H9 (cell line): Measurements from ENCODE around the gene LHX4. TPM values are rescaled to one million over a fixed set of nuclear protein-coding genes. Genes with fewer than 3 reads are reported as not detected.

Source experiments
- DNase-seq: peaks from one replicate; pipeline ENCODE4 v3.0.0-alpha.2; 2017
- H2AFZ ChIP-seq: one replicate; pipeline ENCODE4 v1.6.1; 2013; ENCODE audit warnings: mild to moderate bottlenecking, low read length, control low read depth, moderate library complexity
- H2AK5ac ChIP-seq: 2 replicates; pipeline ENCODE4 v1.6.1; 2013; ENCODE audit warnings: low read length, control low read depth, mixed read lengths; ENCODE audit not compliant: insufficient read length
- H2BK120ac ChIP-seq: one replicate; pipeline ENCODE4 v1.6.1; 2013; ENCODE audit warnings: low read depth, mild to moderate bottlenecking, low read length, control low read depth, inconsistent platforms; ENCODE audit not compliant: poor library complexity, severe bottlenecking
- H2BK12ac ChIP-seq: 2 replicates; pipeline ENCODE4 v1.6.1; 2013; ENCODE audit warnings: low read length, control low read depth, mixed read lengths, low read depth; ENCODE audit not compliant: insufficient read length
- H2BK15ac ChIP-seq: 2 replicates; pipeline ENCODE4 v1.6.1; 2013; ENCODE audit warnings: low read depth, low read length, control low read depth
- H2BK20ac ChIP-seq: one replicate; pipeline ENCODE4 v1.6.1; 2013; ENCODE audit warnings: low read depth, mild to moderate bottlenecking, low read length, control low read depth, inconsistent platforms; ENCODE audit not compliant: poor library complexity, severe bottlenecking
- H2BK5ac ChIP-seq: 2 replicates; pipeline ENCODE4 v1.6.1; 2013; ENCODE audit warnings: low read length, control low read depth, mixed read lengths; ENCODE audit not compliant: insufficient read length
- H3K14ac ChIP-seq: 2 replicates; pipeline ENCODE4 v1.6.1; 2013; ENCODE audit warnings: low read length, control low read depth; ENCODE audit not compliant: insufficient read depth
- H3K18ac ChIP-seq: 2 replicates; pipeline ENCODE4 v1.6.1; 2013; ENCODE audit warnings: low read depth, mild to moderate bottlenecking, mixed read lengths, low read length, control low read depth; ENCODE audit not compliant: insufficient read length
- H3K23ac ChIP-seq: 2 replicates; pipeline ENCODE4 v1.6.1; 2013; ENCODE audit warnings: low read length, control low read depth, mixed read lengths, low read depth; ENCODE audit not compliant: insufficient read length
- H3K23me2 ChIP-seq: 2 replicates; pipeline ENCODE4 v1.6.1; 2013; ENCODE audit warnings: low read depth, mild to moderate bottlenecking, mixed read lengths, low read length, control low read depth; ENCODE audit not compliant: insufficient read length, poor library complexity, severe bottlenecking
- H3K27ac ChIP-seq: 2 replicates; pipeline ENCODE4 v1.5.1; 2013; ENCODE audit warnings: low read length, control low read depth, mixed read lengths, low read depth; ENCODE audit not compliant: insufficient read length
- H3K27me3 ChIP-seq: 2 replicates; pipeline ENCODE4 v1.6.1; 2013; ENCODE audit warnings: low read length, control low read depth, inconsistent platforms; ENCODE audit not compliant: insufficient read depth
- H3K4ac ChIP-seq: 2 replicates; pipeline ENCODE4 v1.6.1; 2013; ENCODE audit warnings: low read depth, mild to moderate bottlenecking, control low read depth, inconsistent platforms, low read length, moderate library complexity
- H3K4me1 ChIP-seq: 2 replicates; pipeline ENCODE4 v1.6.1; 2013; ENCODE audit warnings: low read length, control low read depth, inconsistent platforms; ENCODE audit not compliant: insufficient read depth
- H3K4me2 ChIP-seq: 2 replicates; pipeline ENCODE4 v1.6.1; 2013; ENCODE audit warnings: low read length, control low read depth, mixed read lengths; ENCODE audit not compliant: insufficient read length, insufficient read depth
- H3K56ac ChIP-seq: 2 replicates; pipeline ENCODE4 v1.6.1; 2013; ENCODE audit warnings: low read depth, mild to moderate bottlenecking, mixed read lengths, low read length, control low read depth; ENCODE audit not compliant: insufficient read length
- H3K79me1 ChIP-seq: 2 replicates; pipeline ENCODE4 v1.6.1; 2013; ENCODE audit warnings: low read depth, mild to moderate bottlenecking, moderate library complexity, low read length, control low read depth, inconsistent platforms; ENCODE audit not compliant: insufficient read depth, poor library complexity, severe bottlenecking
- H3K79me2 ChIP-seq: 2 replicates; pipeline ENCODE4 v1.6.1; 2013; ENCODE audit warnings: low read length, control low read depth, inconsistent platforms; ENCODE audit not compliant: insufficient read depth
- H3K9ac ChIP-seq: 2 replicates; pipeline ENCODE4 v1.6.1; 2013; ENCODE audit warnings: low read length, control low read depth, mixed read lengths; ENCODE audit not compliant: insufficient read length; ENCODE audit errors: extremely low read depth
- H3K9me3 ChIP-seq: one replicate; pipeline ENCODE4 v1.6.1; 2013; ENCODE audit warnings: low read depth, low read length, inconsistent platforms; ENCODE audit not compliant: control insufficient read depth
- H3T11ph ChIP-seq: one replicate; pipeline ENCODE4 v1.6.1; 2013; ENCODE audit warnings: mild to moderate bottlenecking, low read length, control low read depth, inconsistent platforms
- H4K20me1 ChIP-seq: one replicate; pipeline ENCODE4 v1.6.1; 2013; ENCODE audit not compliant: control insufficient read depth, insufficient read length, insufficient read depth
- H4K5ac ChIP-seq: 2 replicates; pipeline ENCODE4 v1.6.1; 2013; ENCODE audit warnings: low read depth, mild to moderate bottlenecking, mixed read lengths, low read length, control low read depth; ENCODE audit not compliant: insufficient read length
- H4K8ac ChIP-seq: replicated peaks from 2 replicates; pipeline ENCODE4 v1.6.1; 2013; ENCODE audit warnings: low read length, control low read depth, mixed read lengths, low read depth; ENCODE audit not compliant: insufficient read length
- H4K91ac ChIP-seq: 2 replicates; pipeline ENCODE4 v1.6.1; 2013; ENCODE audit warnings: low read depth, mild to moderate bottlenecking, moderate library complexity, mixed read lengths, low read length, control low read depth; ENCODE audit not compliant: insufficient read length
- H3K27ac Mint-ChIP-seq, 3 experiments: 2 replicates in 2 of 3; 3 replicates in 1 of 3; pipeline ENCODE4 v1.8.0; 2020 to 2021; ENCODE audit warnings: mixed read lengths in 3 of 3, mild to moderate bottlenecking in 1 of 3, moderate library complexity in 1 of 3
- H3K27me3 Mint-ChIP-seq: 2 replicates; pipeline ENCODE4 v1.8.0; 2021; ENCODE audit warnings: low read depth, mild to moderate bottlenecking, moderate library complexity, mixed read lengths
- H3K36me3 Mint-ChIP-seq, 3 experiments: 2 replicates in 2 of 3; 3 replicates in 1 of 3; pipeline ENCODE4 v1.8.0; 2020 to 2021; ENCODE audit warnings: low read depth in 3 of 3, mixed read lengths in 3 of 3; ENCODE audit not compliant: insufficient read depth in 1 of 3
- H3K4me1 Mint-ChIP-seq, 2 experiments: 2 replicates each; pipeline ENCODE4 v1.8.0; 2020; ENCODE audit warnings: mixed read lengths in 2 of 2
- H3K4me3 Mint-ChIP-seq, 2 experiments: 2 replicates in 1 of 2; 3 replicates in 1 of 2; pipeline ENCODE4 v1.8.0; 2020 to 2021; ENCODE audit warnings: mild to moderate bottlenecking in 2 of 2, mixed read lengths in 2 of 2, moderate library complexity in 1 of 2
- H3K9me3 Mint-ChIP-seq, 2 experiments: 2 replicates in 1 of 2; 3 replicates in 1 of 2; pipeline ENCODE4 v1.8.0; 2020; ENCODE audit warnings: mild to moderate bottlenecking in 2 of 2, mixed read lengths in 2 of 2, moderate library complexity in 1 of 2
- WGBS: extraction: QIAGEN DNeasy Blood & Tissue Kit; methylation state at CpG from one replicate; pipeline ENCODE4 v1.1.7; 2013; ENCODE audit warnings: missing lambda C conversion rate, low lambda C conversion rate, mixed read lengths; ENCODE audit not compliant: insufficient read length; ENCODE audit errors: extremely low coverage; 5-methylcytosine and 5-hydroxymethylcytosine counted together
- total RNA-seq: library from RNA; stranded (reverse); gene quantifications from 2 replicates; pipeline ENCODE4 v1.2.1, GENCODE V29; 2021
- TF ChIP-seq, protein P1 (sequence below): fragments of 200-600 bp; sonication (generic); conservative IDR thresholded peaks from 3 replicates; pipeline ENCODE4 v1.8.0; 2021; ENCODE audit warnings: antibody characterized with exemption, mild to moderate bottlenecking

The LHX4 gene
- total RNA-seq, 1 experiment from 2014 or later = 1.9 TPM

DNA sequence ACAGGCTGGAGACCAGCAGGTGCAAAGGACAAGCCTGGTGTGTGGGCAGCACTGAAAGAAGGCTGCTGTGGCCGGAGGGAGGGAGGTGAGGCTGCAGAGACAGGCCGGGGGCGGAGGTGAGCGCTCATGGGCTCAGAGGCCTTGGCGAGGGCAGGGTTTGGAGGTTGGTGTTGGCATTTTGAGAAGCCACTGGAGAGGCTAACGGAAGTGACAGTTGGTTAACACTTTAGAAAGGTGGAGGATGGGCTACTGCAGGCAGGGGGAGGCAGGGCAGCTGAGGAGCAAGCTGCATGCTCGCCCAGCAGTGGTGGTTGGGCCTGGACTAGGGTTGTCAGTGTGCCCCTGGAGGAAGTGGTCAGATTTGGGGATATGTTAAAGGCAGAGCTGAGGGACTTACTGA, 37.9 kb upstream of the LHX4 start:
- Mint-ChIP-seq H3K4me3 (no peak overlapping the region; a peak in 1 of 5 replicates), H3K36me3 (peaks cover 25 to 55% (median 41%) of the 10 kb centered on the region in 3 experiments; a peak in 6 of 7 replicates), H3K27ac (no peak overlapping the region; a peak in 4 of 7 replicates), H3K4me1 (peaks cover 0 to 23% of the 10 kb centered on the region in 2 experiments; a peak in 2 of 4 replicates), H3K27me3 (peaks cover 1% of the 10 kb centered on the region; the same call in 1 of the 2 replicates), H3K9me3 (no peaks in the 10 kb centered on the region)
- DNase-seq = no peak
- no peak overlapping the region for H3K23ac ChIP-seq
- no peak overlapping the region for H2BK120ac ChIP-seq
- no peaks in the 10 kb centered on the region for H3K79me2 ChIP-seq
- no peak overlapping the region for H2AFZ ChIP-seq
- no peak overlapping the region for H2BK5ac ChIP-seq
- H3K9me3 ChIP-seq = no peaks in the 10 kb centered on the region
- TF ChIP-seq, protein P1, sequence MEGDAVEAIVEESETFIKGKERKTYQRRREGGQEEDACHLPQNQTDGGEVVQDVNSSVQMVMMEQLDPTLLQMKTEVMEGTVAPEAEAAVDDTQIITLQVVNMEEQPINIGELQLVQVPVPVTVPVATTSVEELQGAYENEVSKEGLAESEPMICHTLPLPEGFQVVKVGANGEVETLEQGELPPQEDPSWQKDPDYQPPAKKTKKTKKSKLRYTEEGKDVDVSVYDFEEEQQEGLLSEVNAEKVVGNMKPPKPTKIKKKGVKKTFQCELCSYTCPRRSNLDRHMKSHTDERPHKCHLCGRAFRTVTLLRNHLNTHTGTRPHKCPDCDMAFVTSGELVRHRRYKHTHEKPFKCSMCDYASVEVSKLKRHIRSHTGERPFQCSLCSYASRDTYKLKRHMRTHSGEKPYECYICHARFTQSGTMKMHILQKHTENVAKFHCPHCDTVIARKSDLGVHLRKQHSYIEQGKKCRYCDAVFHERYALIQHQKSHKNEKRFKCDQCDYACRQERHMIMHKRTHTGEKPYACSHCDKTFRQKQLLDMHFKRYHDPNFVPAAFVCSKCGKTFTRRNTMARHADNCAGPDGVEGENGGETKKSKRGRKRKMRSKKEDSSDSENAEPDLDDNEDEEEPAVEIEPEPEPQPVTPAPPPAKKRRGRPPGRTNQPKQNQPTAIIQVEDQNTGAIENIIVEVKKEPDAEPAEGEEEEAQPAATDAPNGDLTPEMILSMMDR = no peak
- H3K9ac ChIP-seq = no peak overlapping the region
- no CpG with 5 or more reads among the region's 7 CpGs for WGBS
- no peaks in the 10 kb centered on the region for H3K4me1 ChIP-seq
- no peak overlapping the region for H2BK15ac ChIP-seq
- no peak overlapping the region for H3K56ac ChIP-seq
- H3K27ac ChIP-seq = no peak overlapping the region
- H4K20me1 ChIP-seq = no peaks in the 10 kb centered on the region
- H4K91ac ChIP-seq = no peak overlapping the region
- H4K5ac ChIP-seq = no peak overlapping the region
- H2AK5ac ChIP-seq = no peak overlapping the region
- no peak overlapping the region for H3T11ph ChIP-seq
- H3K27me3 ChIP-seq = no peaks in the 10 kb centered on the region
- H3K4me2 ChIP-seq = no peak overlapping the region
- no peak overlapping the region for H3K14ac ChIP-seq
- H4K8ac ChIP-seq = no peak overlapping the region
- H3K79me1 ChIP-seq = no peaks in the 10 kb centered on the region
- H2BK20ac ChIP-seq = no peak overlapping the region
- no peaks in the 10 kb centered on the region for H3K23me2 ChIP-seq
- no peak overlapping the region for H3K18ac ChIP-seq
- no peak overlapping the region for H3K4ac ChIP-seq
- no peak overlapping the region for H2BK12ac ChIP-seq
